H9 (cell line): ENCODE measurements around the gene LTB4R. TPM values are rescaled to one million over a fixed set of nuclear protein-coding genes. Genes with fewer than 3 reads are reported as not detected.

ENCODE experiments used
- DNase-seq: peaks from one replicate; pipeline ENCODE4 v3.0.0-alpha.2; 2017
- H2AFZ ChIP-seq: one replicate; pipeline ENCODE4 v1.6.1; 2013; ENCODE audit warnings: mild to moderate bottlenecking, low read length, control low read depth, moderate library complexity
- H2AK5ac ChIP-seq: 2 replicates; pipeline ENCODE4 v1.6.1; 2013; ENCODE audit warnings: low read length, control low read depth, mixed read lengths; ENCODE audit not compliant: insufficient read length
- H2BK120ac ChIP-seq: one replicate; pipeline ENCODE4 v1.6.1; 2013; ENCODE audit warnings: low read depth, mild to moderate bottlenecking, low read length, control low read depth, inconsistent platforms; ENCODE audit not compliant: poor library complexity, severe bottlenecking
- H2BK12ac ChIP-seq: 2 replicates; pipeline ENCODE4 v1.6.1; 2013; ENCODE audit warnings: low read length, control low read depth, mixed read lengths, low read depth; ENCODE audit not compliant: insufficient read length
- H2BK15ac ChIP-seq: 2 replicates; pipeline ENCODE4 v1.6.1; 2013; ENCODE audit warnings: low read depth, low read length, control low read depth
- H2BK20ac ChIP-seq: one replicate; pipeline ENCODE4 v1.6.1; 2013; ENCODE audit warnings: low read depth, mild to moderate bottlenecking, low read length, control low read depth, inconsistent platforms; ENCODE audit not compliant: poor library complexity, severe bottlenecking
- H2BK5ac ChIP-seq: 2 replicates; pipeline ENCODE4 v1.6.1; 2013; ENCODE audit warnings: low read length, control low read depth, mixed read lengths; ENCODE audit not compliant: insufficient read length
- H3K14ac ChIP-seq: 2 replicates; pipeline ENCODE4 v1.6.1; 2013; ENCODE audit warnings: low read length, control low read depth; ENCODE audit not compliant: insufficient read depth
- H3K18ac ChIP-seq: 2 replicates; pipeline ENCODE4 v1.6.1; 2013; ENCODE audit warnings: low read depth, mild to moderate bottlenecking, mixed read lengths, low read length, control low read depth; ENCODE audit not compliant: insufficient read length
- H3K23ac ChIP-seq: 2 replicates; pipeline ENCODE4 v1.6.1; 2013; ENCODE audit warnings: low read length, control low read depth, mixed read lengths, low read depth; ENCODE audit not compliant: insufficient read length
- H3K23me2 ChIP-seq: 2 replicates; pipeline ENCODE4 v1.6.1; 2013; ENCODE audit warnings: low read depth, mild to moderate bottlenecking, mixed read lengths, low read length, control low read depth; ENCODE audit not compliant: insufficient read length, poor library complexity, severe bottlenecking
- H3K27ac ChIP-seq: 2 replicates; pipeline ENCODE4 v1.5.1; 2013; ENCODE audit warnings: low read length, control low read depth, mixed read lengths, low read depth; ENCODE audit not compliant: insufficient read length
- H3K27me3 ChIP-seq: 2 replicates; pipeline ENCODE4 v1.6.1; 2013; ENCODE audit warnings: low read length, control low read depth, inconsistent platforms; ENCODE audit not compliant: insufficient read depth
- H3K4ac ChIP-seq: 2 replicates; pipeline ENCODE4 v1.6.1; 2013; ENCODE audit warnings: low read depth, mild to moderate bottlenecking, control low read depth, inconsistent platforms, low read length, moderate library complexity
- H3K4me1 ChIP-seq: 2 replicates; pipeline ENCODE4 v1.6.1; 2013; ENCODE audit warnings: low read length, control low read depth, inconsistent platforms; ENCODE audit not compliant: insufficient read depth
- H3K4me2 ChIP-seq: 2 replicates; pipeline ENCODE4 v1.6.1; 2013; ENCODE audit warnings: low read length, control low read depth, mixed read lengths; ENCODE audit not compliant: insufficient read length, insufficient read depth
- H3K56ac ChIP-seq: 2 replicates; pipeline ENCODE4 v1.6.1; 2013; ENCODE audit warnings: low read depth, mild to moderate bottlenecking, mixed read lengths, low read length, control low read depth; ENCODE audit not compliant: insufficient read length
- H3K79me1 ChIP-seq: 2 replicates; pipeline ENCODE4 v1.6.1; 2013; ENCODE audit warnings: low read depth, mild to moderate bottlenecking, moderate library complexity, low read length, control low read depth, inconsistent platforms; ENCODE audit not compliant: insufficient read depth, poor library complexity, severe bottlenecking
- H3K79me2 ChIP-seq: 2 replicates; pipeline ENCODE4 v1.6.1; 2013; ENCODE audit warnings: low read length, control low read depth, inconsistent platforms; ENCODE audit not compliant: insufficient read depth
- H3K9ac ChIP-seq: 2 replicates; pipeline ENCODE4 v1.6.1; 2013; ENCODE audit warnings: low read length, control low read depth, mixed read lengths; ENCODE audit not compliant: insufficient read length; ENCODE audit errors: extremely low read depth
- H3K9me3 ChIP-seq: one replicate; pipeline ENCODE4 v1.6.1; 2013; ENCODE audit warnings: low read depth, low read length, inconsistent platforms; ENCODE audit not compliant: control insufficient read depth
- H3T11ph ChIP-seq: one replicate; pipeline ENCODE4 v1.6.1; 2013; ENCODE audit warnings: mild to moderate bottlenecking, low read length, control low read depth, inconsistent platforms
- H4K20me1 ChIP-seq: one replicate; pipeline ENCODE4 v1.6.1; 2013; ENCODE audit not compliant: control insufficient read depth, insufficient read length, insufficient read depth
- H4K5ac ChIP-seq: 2 replicates; pipeline ENCODE4 v1.6.1; 2013; ENCODE audit warnings: low read depth, mild to moderate bottlenecking, mixed read lengths, low read length, control low read depth; ENCODE audit not compliant: insufficient read length
- H4K8ac ChIP-seq: replicated peaks from 2 replicates; pipeline ENCODE4 v1.6.1; 2013; ENCODE audit warnings: low read length, control low read depth, mixed read lengths, low read depth; ENCODE audit not compliant: insufficient read length
- H4K91ac ChIP-seq: 2 replicates; pipeline ENCODE4 v1.6.1; 2013; ENCODE audit warnings: low read depth, mild to moderate bottlenecking, moderate library complexity, mixed read lengths, low read length, control low read depth; ENCODE audit not compliant: insufficient read length
- H3K27ac Mint-ChIP-seq, 3 experiments: 2 replicates in 2 of 3; 3 replicates in 1 of 3; pipeline ENCODE4 v1.8.0; 2020 to 2021; ENCODE audit warnings: mixed read lengths in 3 of 3, mild to moderate bottlenecking in 1 of 3, moderate library complexity in 1 of 3
- H3K27me3 Mint-ChIP-seq: 2 replicates; pipeline ENCODE4 v1.8.0; 2021; ENCODE audit warnings: low read depth, mild to moderate bottlenecking, moderate library complexity, mixed read lengths
- H3K36me3 Mint-ChIP-seq, 3 experiments: 2 replicates in 2 of 3; 3 replicates in 1 of 3; pipeline ENCODE4 v1.8.0; 2020 to 2021; ENCODE audit warnings: low read depth in 3 of 3, mixed read lengths in 3 of 3; ENCODE audit not compliant: insufficient read depth in 1 of 3
- H3K4me1 Mint-ChIP-seq, 2 experiments: 2 replicates each; pipeline ENCODE4 v1.8.0; 2020; ENCODE audit warnings: mixed read lengths in 2 of 2
- H3K4me3 Mint-ChIP-seq, 2 experiments: 2 replicates in 1 of 2; 3 replicates in 1 of 2; pipeline ENCODE4 v1.8.0; 2020 to 2021; ENCODE audit warnings: mild to moderate bottlenecking in 2 of 2, mixed read lengths in 2 of 2, moderate library complexity in 1 of 2
- H3K9me3 Mint-ChIP-seq, 2 experiments: 2 replicates in 1 of 2; 3 replicates in 1 of 2; pipeline ENCODE4 v1.8.0; 2020; ENCODE audit warnings: mild to moderate bottlenecking in 2 of 2, mixed read lengths in 2 of 2, moderate library complexity in 1 of 2
- CTCF ChIP-seq: fragments of 200-600 bp; sonication (generic); conservative IDR thresholded peaks from 3 replicates; pipeline ENCODE4 v1.8.0; 2021; ENCODE audit warnings: antibody characterized with exemption, mild to moderate bottlenecking
- WGBS: extraction: QIAGEN DNeasy Blood & Tissue Kit; methylation state at CpG from one replicate; pipeline ENCODE4 v1.1.7; 2013; ENCODE audit warnings: missing lambda C conversion rate, low lambda C conversion rate, mixed read lengths; ENCODE audit not compliant: insufficient read length; ENCODE audit errors: extremely low coverage; 5-methylcytosine and 5-hydroxymethylcytosine counted together
- total RNA-seq: library from RNA; stranded (reverse); gene quantifications from 2 replicates; pipeline ENCODE4 v1.2.1, GENCODE V29; 2021

The LTB4R gene
- total RNA-seq, 1 experiment from 2014 or later, result 8.9 TPM

- no peaks in the 10 kb centered on the region for H4K20me1 ChIP-seq
- no peaks in the 10 kb centered on the region for H3K4me1 ChIP-seq
- H3K79me1 ChIP-seq, result no peaks in the 10 kb centered on the region
- Mint-ChIP-seq H3K36me3 (no peaks in the 10 kb centered on the region), H3K9me3 (no peaks in the 10 kb centered on the region), H3K4me3 (no peak overlapping the region), H3K27ac (no peak overlapping the region), H3K27me3 (peaks cover 64% of the 10 kb centered on the region), H3K4me1 (peaks cover 9 to 12% of the 10 kb centered on the region in 2 experiments)
- no peak overlapping the region for H3K4me2 ChIP-seq
- DNase-seq, result no peak
- no peak overlapping the region for H4K5ac ChIP-seq
- no peak overlapping the region for H3K14ac ChIP-seq
- H2AK5ac ChIP-seq, result no peak overlapping the region
- H3K18ac ChIP-seq, result no peak overlapping the region
- H2BK15ac ChIP-seq, result no peak overlapping the region
- no peak overlapping the region for H3K9ac ChIP-seq
- no peak overlapping the region for H3K56ac ChIP-seq
- no peaks in the 10 kb centered on the region for H3K79me2 ChIP-seq
- no CpG with 5 or more reads among the region's 2 CpGs for WGBS
- no peak overlapping the region for H2BK12ac ChIP-seq
- no peaks in the 10 kb centered on the region; the same call in 1 of the 2 replicates for H3K27me3 ChIP-seq
- no peak overlapping the region for H2BK120ac ChIP-seq
- peaks cover 5% of the 10 kb centered on the region for H3K23me2 ChIP-seq
- no peak overlapping the region for H3K4ac ChIP-seq
- H3K9me3 ChIP-seq, result no peaks in the 10 kb centered on the region
- no peak overlapping the region for H4K8ac ChIP-seq
- H2BK20ac ChIP-seq, result no peak overlapping the region
- H2AFZ ChIP-seq, result no peak overlapping the region
- no peak for TF ChIP-seq CTCF
- no peak overlapping the region for H4K91ac ChIP-seq
- no peak overlapping the region for H3K27ac ChIP-seq
- no peak overlapping the region for H3T11ph ChIP-seq
- H2BK5ac ChIP-seq, result no peak overlapping the region
- no peak overlapping the region for H3K23ac ChIP-seq
These were observed 50.0 kb downstream of the LTB4R start for GRCh38 chr14:24361326-24361725.
